Omental fat pad (tissue), 4 donors: ENCODE measurements around the gene TES. TPM values are rescaled to one million over a fixed set of nuclear protein-coding genes. Genes with fewer than 3 reads are reported as not detected.

Experiments
- ATAC-seq: fragments of 150-250 bp; one replicate; pipeline ENCODE4 v1.9.1; 2016; ENCODE audit warnings: mild to moderate bottlenecking, moderate library complexity; ENCODE audit not compliant: low FRiP score
- DNase-seq: peaks from one replicate; pipeline ENCODE4 v3.0.0-alpha.2; 2019; ENCODE audit warnings: low spot score
- CTCF ChIP-seq, 3 donors: fragments of 450-650 bp; IDR thresholded peaks; one replicate each; pipeline ENCODE4 v1.5.1; 2016 to 2017; ENCODE audit warnings: antibody characterized with exemption in 3 of 3, mild to moderate bottlenecking in 3 of 3, moderate library complexity in 2 of 3
- total RNA-seq, 4 donors: library from RNA; depleted of rRNA; stranded (reverse); fragments of >200 nt; gene quantifications; one replicate each; pipeline ENCODE4 v1.1.0, GENCODE V29; 2016

TES gene
- total RNA-seq, 4 donors from 2014 or later, result 22.0 to 58.6 (median 35.8) TPM

GRCh38 chr7:116277070-116277469 is 66.7 kb downstream of the TES start:
- DNase-seq (no peak), ATAC-seq (no peak)
- no peak for TF ChIP-seq CTCF (IDR thresholded peaks at IDR 0.05)

GRCh38 chr7:116279217-116279616 is 68.9 kb downstream of the TES start:
- DNase-seq (no peak), ATAC-seq (no peak)
- TF ChIP-seq CTCF (IDR thresholded peaks at IDR 0.05), result no peak

GRCh38 chr7:116280803-116281202 is 70.5 kb downstream of the TES start:
- TF ChIP-seq CTCF (IDR thresholded peaks at IDR 0.05), result no peak
- ATAC-seq, result no peak

GRCh38 chr7:116283595-116284204 is 73.4 kb downstream of the TES start:
- DNase-seq, result no peak
- no peak for ATAC-seq

More at GRCh38 chr7:116280803-116281202, 70.5 kb downstream of the TES start:
- no peak for DNase-seq

GRCh38 chr7:116284390-116284789 is 74.1 kb downstream of the TES start:
- TF ChIP-seq CTCF (IDR thresholded peaks at IDR 0.05), result no peak
- no peak for ATAC-seq
- DNase-seq, result no peak

More at GRCh38 chr7:116283595-116284204, 73.4 kb downstream of the TES start:
- TF ChIP-seq CTCF (IDR thresholded peaks at IDR 0.05), result no peak

GRCh38 chr7:116285252-116285651 is 74.9 kb downstream of the TES start:
- TF ChIP-seq CTCF (IDR thresholded peaks at IDR 0.05), result no peak
- no peak for DNase-seq
- no peak for ATAC-seq

GRCh38 chr7:116290740-116291139 is 80.4 kb downstream of the TES start:
- TF ChIP-seq CTCF (IDR thresholded peaks at IDR 0.05), result no peak
- ATAC-seq (no peak), DNase-seq (no peak)
